MV-4-11 (cell line): ENCODE data around the gene ITSN1.
"Not testable (repeated sequence)": the region's sequence is repeated elsewhere in the genome, so short reads cannot be mapped to it uniquely, and the experiment has no call there.

Experiments
- DNase-seq: peaks from one replicate; lab custom pipeline; 2025; lab: John Stamatoyannopoulos, UW

ITSN1 gene

GRCh38 chr21:33682992-33683627 is 40.8 kb downstream of the ITSN1 start:
- DNase-seq: peak; percentile 9

GRCh38 chr21:33684068-33684467 is 41.8 kb downstream of the ITSN1 start:
- DNase-seq: no peak

- no peak for DNase-seq
These were observed 42.7 kb downstream of the ITSN1 start for GRCh38 chr21:33684923-33685560.

- DNase-seq: no peak
These were observed 43.4 kb downstream of the ITSN1 start for GRCh38 chr21:33685613-33686197.

GRCh38 chr21:33686386-33686785 is 44.1 kb downstream of the ITSN1 start:
- peak; percentile 74 for DNase-seq

DNA sequence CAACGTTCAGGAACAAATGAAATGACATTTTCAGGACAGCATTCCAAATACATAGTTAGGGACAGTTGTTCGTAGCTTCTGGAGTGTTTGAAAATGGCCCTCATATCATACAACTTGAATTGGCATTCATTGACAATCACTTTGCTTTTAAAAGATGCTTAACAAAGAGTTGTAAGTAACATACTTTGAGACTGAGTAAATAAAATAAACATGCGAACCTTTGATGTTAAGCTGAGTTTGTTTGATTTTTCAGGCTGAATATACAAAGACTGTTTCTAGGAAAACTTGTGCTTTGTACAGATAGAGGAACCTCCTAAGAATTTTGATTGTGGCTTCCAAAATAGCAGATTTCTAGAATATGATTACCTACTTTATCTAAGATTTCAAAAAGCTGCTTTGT is 45.3 kb downstream of the ITSN1 start:
- DNase-seq: no peak

GRCh38 chr21:33688353-33688752 is 46.1 kb downstream of the ITSN1 start:
- DNase-seq: no peak

DNA sequence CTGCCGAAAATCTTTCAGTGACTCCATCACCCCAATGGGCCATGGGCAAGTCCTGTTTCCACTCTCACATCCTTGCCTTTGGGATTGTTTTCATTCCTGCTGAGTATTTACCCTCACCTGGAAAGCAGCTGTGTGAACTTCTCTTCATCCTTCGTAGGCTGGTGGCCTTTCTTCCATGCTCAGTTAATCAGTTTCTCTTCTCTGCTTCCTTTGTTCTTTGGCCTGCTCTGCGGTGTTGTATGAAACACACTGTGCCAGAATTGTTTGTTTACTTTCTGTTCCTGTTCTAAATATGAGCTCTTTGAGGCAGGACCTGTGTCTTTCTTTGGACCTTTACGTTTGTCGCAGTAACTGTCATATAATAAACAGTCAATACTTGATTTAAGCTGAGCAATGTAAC is 48.6 kb downstream of the ITSN1 start:
- DNase-seq: no peak

GRCh38 chr21:33691945-33692603 is 49.8 kb downstream of the ITSN1 start:
- no peak for DNase-seq

DNA sequence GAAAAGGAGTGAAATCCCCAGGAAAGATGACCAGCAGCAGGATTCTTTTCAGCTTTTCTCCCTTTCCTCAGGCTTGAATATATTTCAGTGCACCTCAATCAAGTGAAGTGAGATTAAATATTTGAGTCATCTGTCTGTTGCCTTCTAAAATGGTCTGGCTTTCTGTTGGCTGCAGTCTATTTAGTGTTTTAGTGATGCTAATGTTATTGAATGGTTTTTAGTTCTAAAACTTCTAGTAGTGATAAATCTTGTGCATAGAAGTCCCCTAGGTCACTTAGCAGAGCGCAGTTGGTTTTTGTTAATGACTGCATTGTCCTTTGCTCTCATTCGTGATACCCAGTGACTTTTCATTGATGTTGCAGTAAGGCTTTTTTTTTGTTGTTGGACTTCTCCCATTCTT is 53.5 kb downstream of the ITSN1 start:
- DNase-seq: no peak

DNA sequence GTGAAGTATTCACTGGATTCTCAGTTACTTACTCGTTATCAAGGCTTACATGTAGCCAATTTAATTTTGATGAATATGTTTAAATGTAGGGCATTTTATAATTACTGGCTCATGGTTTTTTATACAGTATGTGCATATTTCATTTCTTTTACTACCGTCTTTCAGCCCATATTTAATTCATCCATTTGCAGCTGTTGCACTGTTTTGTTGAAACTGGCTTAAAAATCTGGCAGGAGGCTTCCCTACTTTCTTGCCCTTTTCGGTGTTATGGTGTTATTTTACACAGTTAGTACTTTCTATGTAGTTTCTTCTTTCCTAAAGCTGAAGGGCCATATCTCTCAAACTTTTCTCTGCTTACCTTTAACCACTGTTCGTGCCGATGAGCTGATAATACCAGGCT is 54.2 kb downstream of the ITSN1 start:
- DNase-seq: no peak

DNA sequence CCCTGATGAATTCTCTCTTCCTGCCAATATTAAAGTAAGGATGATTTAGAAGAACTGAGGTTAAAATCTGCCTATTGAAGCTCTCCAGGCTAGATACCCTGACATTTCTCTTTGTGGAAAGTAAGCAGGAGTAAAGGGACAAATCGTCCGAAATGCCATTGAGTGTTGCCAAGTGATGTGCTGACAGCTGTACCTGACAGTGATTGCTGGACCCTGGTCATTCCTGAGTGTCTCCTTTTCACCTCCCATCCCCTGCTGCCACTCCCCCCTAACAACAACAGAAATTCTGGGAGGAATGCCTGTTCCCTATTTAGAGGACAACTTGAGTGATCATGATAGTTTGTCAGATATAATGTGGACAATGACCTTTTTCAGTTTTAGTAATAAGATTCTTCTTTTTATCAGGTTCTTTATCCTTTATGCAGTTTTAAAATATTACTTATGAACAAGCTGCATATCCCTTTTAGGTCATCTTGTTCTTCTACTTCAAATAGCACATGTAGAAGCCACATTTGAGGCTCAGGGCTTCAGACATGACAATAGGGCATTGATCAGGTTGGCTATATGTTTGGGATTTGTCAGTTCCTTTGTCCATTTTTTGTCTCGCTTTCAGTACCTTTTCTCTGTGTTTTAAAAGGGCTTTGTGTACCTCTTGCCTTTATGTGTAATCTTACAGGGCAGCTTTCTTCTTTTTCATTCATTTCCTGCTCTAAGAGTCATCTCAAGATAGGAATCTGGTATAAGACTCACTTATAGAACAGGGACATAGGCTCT is 56.0 kb downstream of the ITSN1 start:
- DNase-seq: no peak

- no peak for DNase-seq
These were observed 57.0 kb downstream of the ITSN1 start for GRCh38 chr21:33699277-33699676.

- no peak for DNase-seq
These were observed 58.2 kb downstream of the ITSN1 start for GRCh38 chr21:33700491-33700890.

DNA sequence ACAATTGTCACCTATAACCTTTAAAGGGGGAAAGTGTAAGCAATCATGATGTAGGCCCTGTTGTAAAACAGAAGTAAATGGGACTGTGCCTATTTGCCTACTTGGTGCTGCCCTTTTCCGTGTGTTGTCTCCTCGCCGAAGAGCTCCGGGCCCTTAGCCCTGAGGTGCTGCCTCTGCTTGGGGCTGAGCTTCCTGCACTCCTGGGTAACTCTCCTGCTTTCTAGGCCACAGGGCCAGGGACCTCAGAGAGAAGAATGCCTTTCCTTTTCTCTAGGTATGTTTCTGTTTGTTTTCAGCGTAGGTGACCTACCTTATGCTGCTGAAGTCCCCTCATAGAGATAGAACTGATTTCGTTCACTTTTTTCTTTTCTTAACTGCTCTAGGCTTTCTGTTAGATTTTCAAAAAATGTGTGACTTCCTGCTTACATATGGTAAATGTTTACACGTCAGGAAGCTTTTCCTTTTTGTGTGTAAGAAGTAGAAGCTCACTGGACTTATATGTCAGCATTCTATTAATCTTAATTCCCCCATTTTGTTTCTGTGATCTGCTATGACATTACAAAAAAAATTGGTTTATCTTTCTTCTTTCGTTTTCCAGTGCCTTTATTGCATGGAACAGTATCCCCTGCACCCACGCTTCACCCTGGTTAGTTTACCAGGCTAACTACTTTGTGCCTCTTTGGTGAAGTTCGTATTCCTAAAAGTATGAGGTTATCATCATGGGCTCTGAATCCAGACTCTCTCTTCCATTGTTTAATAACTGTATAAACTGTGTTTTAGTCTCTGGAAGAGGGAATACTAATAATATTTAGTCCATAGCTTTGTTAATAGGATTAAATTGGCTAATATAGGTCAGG is 61.7 kb downstream of the ITSN1 start:
- DNase-seq: no peak

GRCh38 chr21:33707846-33708245 is 65.5 kb downstream of the ITSN1 start:
- DNase-seq: no peak

DNA sequence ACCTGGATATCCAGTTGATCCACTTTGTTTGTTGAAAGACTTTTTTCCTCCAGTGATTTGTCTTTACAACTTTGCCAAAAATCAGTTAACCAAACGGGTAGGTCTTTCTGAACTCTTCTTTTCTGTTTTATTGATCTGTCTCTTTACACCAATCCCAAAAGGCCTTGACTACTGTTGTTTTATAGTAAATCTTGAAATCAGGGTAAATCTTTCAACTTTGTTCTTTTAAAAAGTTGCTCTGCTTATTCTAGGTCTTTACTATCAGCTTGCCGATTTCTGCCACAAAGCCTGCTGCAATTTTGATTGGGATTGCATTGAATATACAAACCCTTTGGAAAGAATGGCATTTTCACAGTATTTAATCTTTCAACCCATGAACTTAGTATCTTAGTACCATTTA is 66.6 kb downstream of the ITSN1 start:
- no peak for DNase-seq

DNA sequence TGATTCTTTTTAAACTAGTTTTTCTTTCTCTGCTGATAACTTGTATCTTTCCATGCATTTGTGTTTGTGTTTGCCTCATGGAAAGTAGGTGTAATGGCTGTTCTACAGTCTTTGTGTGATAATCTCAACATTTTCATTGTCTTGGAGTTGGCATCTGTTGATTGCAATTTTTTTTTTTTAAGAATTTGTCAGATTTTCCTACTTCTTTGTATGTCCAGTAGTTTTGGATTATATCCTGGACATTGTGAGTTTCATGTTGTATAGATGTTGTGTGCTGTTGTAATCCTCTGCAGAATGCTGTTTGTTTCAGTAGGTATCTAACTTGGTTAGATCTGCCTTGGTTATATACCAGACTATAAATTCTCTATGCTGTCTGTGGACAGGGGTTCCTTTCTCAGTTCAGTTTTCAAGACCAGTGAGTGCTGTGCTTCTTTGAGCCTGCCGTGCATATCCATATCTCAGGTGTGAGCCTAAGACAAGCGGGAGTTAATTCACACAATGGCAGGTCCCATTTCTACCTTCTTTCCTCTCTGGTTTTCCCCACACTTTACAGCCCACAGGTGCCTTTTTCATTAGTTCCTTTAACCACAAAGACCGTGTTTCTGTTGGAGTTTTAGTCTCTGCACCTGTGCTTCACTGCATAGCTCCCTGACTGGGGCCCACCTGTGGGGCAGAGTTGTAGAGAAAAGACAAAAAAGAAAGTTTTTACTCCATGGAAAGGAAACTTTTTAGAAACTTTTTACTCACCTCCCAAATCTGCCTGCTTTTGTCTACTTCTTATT is 69.9 kb downstream of the ITSN1 start:
- no peak for DNase-seq

DNA sequence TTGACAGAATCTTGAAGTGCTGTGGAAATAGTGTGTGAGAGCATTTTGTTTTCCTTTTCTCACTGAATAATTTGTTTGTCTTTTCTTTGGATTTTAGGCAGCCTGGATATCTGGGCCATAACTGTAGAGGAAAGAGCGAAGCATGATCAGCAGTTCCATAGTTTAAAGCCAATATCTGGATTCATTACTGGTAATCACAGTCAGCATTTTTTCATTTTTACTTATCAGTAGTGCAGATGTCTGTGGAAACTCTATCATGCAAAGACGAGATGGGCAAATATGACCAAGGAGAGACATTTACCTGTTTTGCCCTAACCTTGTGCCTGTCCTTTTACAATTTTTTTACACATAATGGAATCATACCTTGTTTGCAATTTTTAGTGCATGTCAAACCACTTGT is 78.8 kb downstream of the ITSN1 start:
- no peak for DNase-seq

DNA sequence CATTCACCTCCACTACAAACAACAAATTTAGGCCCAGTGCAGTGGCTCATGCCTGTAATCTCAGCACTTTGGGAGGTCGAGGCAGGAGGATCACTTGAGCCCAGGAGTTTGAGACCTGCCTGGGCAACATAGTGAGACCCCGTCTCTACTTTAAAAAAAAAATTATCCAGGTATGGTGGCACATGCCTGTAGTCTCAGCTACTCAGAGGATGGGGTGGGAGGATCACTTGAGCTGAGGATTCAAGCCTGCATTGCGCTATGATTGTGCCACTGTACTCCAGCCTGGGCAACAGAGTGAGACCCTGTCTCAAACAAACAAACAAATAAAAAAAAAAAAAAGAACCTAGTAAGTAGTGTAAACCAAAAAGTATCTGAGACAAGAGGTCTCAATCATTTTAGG is 86.8 kb downstream of the ITSN1 start:
- DNase-seq: not testable (repeated sequence)

- no peak for DNase-seq
These were observed 87.3 kb downstream of the ITSN1 start for GRCh38 chr21:33729641-33730040.
